MM.1S (cell line): Measurements from ENCODE around the gene PCDHA1.

Source experiments
- CTCF ChIP-seq: fragments of 300-600 bp; sonication (generic); IDR thresholded peaks from 2 replicates; pipeline ENCODE4 v1.5.1; 2016; ENCODE audit warnings: antibody characterized with exemption, low read length, mixed read lengths
- EZH2phosphoT487 ChIP-seq: fragments of 300-600 bp; sonication (generic); IDR thresholded peaks from 2 replicates; pipeline ENCODE4 v1.6.1; 2018; ENCODE audit warnings: antibody characterized with exemption, low read length

GRCh38 chr5:141050622-141051520 is 264.9 kb downstream of the PCDHA1 start, which contains the start of gene PCDHB1:
- no peak for TF ChIP-seq EZH2phosphoT487
- no peak for TF ChIP-seq CTCF
